Spleen (tissue), 11 donors: ENCODE results near the gene ESAM. TPM values are rescaled to one million over a fixed set of nuclear protein-coding genes. Genes with fewer than 3 reads are reported as not detected.

Source experiments
- DNase-seq: peaks from one replicate; pipeline ENCODE4 v3.0.0-alpha.2; 2020
- H3K27ac ChIP-seq, 8 donors: fragments of 200-600 bp; sonication (generic) in 7 of 8; 1 replicate in 4 of 8; 2 replicates in 4 of 8; pipeline versions ENCODE4 v1.5.0 to v1.8.0; 2016 to 2021; ENCODE audit warnings: inconsistent platforms in 4 of 8, mild to moderate bottlenecking in 4 of 8, moderate library complexity in 1 of 8
- H3K27me3 ChIP-seq, 7 donors: fragments of 200-600 bp; sonication (generic) in 6 of 7; replicated peaks in 1 of 7; 1 replicate in 4 of 7; 2 replicates in 3 of 7; pipeline versions ENCODE4 v1.5.0 to v1.8.0; 2016 to 2021; ENCODE audit warnings: inconsistent platforms in 3 of 7, mild to moderate bottlenecking in 1 of 7
- H3K36me3 ChIP-seq, 6 donors: fragments of 200-600 bp; sonication (generic) in 5 of 6; 1 replicate in 4 of 6; 2 replicates in 2 of 6; pipeline versions ENCODE4 v1.5.0 to v1.8.0; 2016 to 2021; ENCODE audit warnings: inconsistent platforms in 2 of 6
- H3K4me1 ChIP-seq, 6 donors: fragments of 200-600 bp; sonication (generic) in 5 of 6; 1 replicate in 3 of 6; 2 replicates in 3 of 6; pipeline versions ENCODE4 v1.5.0 to v1.8.0; 2016 to 2021; ENCODE audit warnings: inconsistent platforms in 3 of 6
- H3K4me3 ChIP-seq, 8 donors: fragments of 200-600 bp; sonication (generic) in 7 of 8; 1 replicate in 4 of 8; 2 replicates in 4 of 8; pipeline versions ENCODE4 v1.5.0 to v1.8.0; 2016 to 2021; ENCODE audit warnings: inconsistent platforms in 4 of 8, mild to moderate bottlenecking in 4 of 8, moderate library complexity in 2 of 8
- H3K9me3 ChIP-seq, 8 donors: fragments of 200-600 bp; sonication (generic) in 7 of 8; 1 replicate in 4 of 8; 2 replicates in 4 of 8; pipeline versions ENCODE4 v1.5.0 to v1.8.0; 2016 to 2021; ENCODE audit warnings: inconsistent platforms in 4 of 8
- CTCF ChIP-seq, 11 experiments: fragments of 200-600 bp in 7 of 11; fragments of 450-650 bp in 4 of 11; sonication (generic) in 4 of 11; IDR thresholded peaks in 8 of 11; conservative IDR thresholded peaks in 3 of 11; 1 replicate in 7 of 11; 2 replicates in 4 of 11; pipeline versions ENCODE4 v1.4.0 to v1.8.0; 2016 to 2021; ENCODE audit warnings: antibody characterized with exemption in 11 of 11, inconsistent platforms in 4 of 11, mild to moderate bottlenecking in 1 of 11
- POLR2A ChIP-seq, 3 donors: fragments of 450-650 bp; IDR thresholded peaks; one replicate each; pipeline ENCODE4 v1.5.1; 2017; ENCODE audit warnings: antibody characterized with exemption in 3 of 3, mild to moderate bottlenecking in 1 of 3
- POLR2AphosphoS5 ChIP-seq, 3 donors: sonication (generic); formaldehyde crosslinking; IDR thresholded peaks; one replicate each; pipeline ENCODE4 v1.5.1; 2017; ENCODE audit warnings: antibody characterized with exemption in 3 of 3
- WGBS, 5 donors: extraction: QIAGEN DNeasy Blood & Tissue Kit in 3 of 5; methylation state at CpG; one replicate each; pipeline versions ENCODE4 v1.1.5 to v1.1.7; 2013 to 2018; 5-methylcytosine and 5-hydroxymethylcytosine counted together
- intact Hi-C: fragments of 100-400 bp; cut with DNase I; formaldehyde crosslinking; loops from one replicate; pipeline ENCODE4 v1.15.0; 2023; ENCODE audit warnings: low total_unique reads
- polyA plus RNA-seq, 3 donors: library from polyadenylated mRNA; stranded (reverse); fragments of 200-250 nt; gene quantifications; one replicate each; pipeline ENCODE4 v1.2.1, GENCODE V29; 2013
- total RNA-seq, 7 donors: library from RNA; depleted of rRNA in 3 of 7; stranded (reverse); fragments of >200 nt in 3 of 7; fragmentation: NEBNext Ultra II Directional in 4 of 7; extraction: Animal tissue kit (Norgen Biotek cat#: 25700) in 4 of 7; gene quantifications; one replicate each; pipeline versions ENCODE4 v1.1.0 to v1.2.1, GENCODE V29; 2016 to 2021
- donor health status: healthy with polysubstance abuse.
- donor health status: DM: no; HTN: no; CAD: no; lungs with moderate emphysema.
- donor health status: DM: no; HTN: no; CAD: no.
- donor health status: Bipolar disorder and iron deficiency.
- donor health status: healthy.
- donor health status: DM: no; HTN: no; CAD: no.
- donor health status: DM: yes; HTN: yes; CAD: no.

Gene ESAM
- total and polyA plus RNA-seq, 10 donors: 14.3 to 49.2 (median 28.8) TPM

- intact Hi-C loops: no loop called here
- DNase-seq: no peak
- 72 to 84% (median 78%) methylated on average over 14 of the region's 14 CpGs for WGBS, 5 donors
- Histone ChIP-seq H3K27ac (peak overlapping the region in 7 of 8 donors; percentile 7 to 91 (median 85)), H3K9me3 (no peaks in the 10 kb centered on the region), H3K27me3 (peaks cover 0 to 19% (median 0%) of the 10 kb centered on the region in 7 donors), H3K4me1 (peaks cover 0 to 71% (median 56%) of the 10 kb centered on the region in 6 donors), H3K36me3 (no peaks in the 10 kb centered on the region), H3K4me3 (peak overlapping the region in 1 of 8 donors; percentile 80)
- TF ChIP-seq POLR2A (IDR thresholded peaks at IDR 0.05): no peak
- TF ChIP-seq POLR2AphosphoS5 (IDR thresholded peaks at IDR 0.05): no peak
Measured at GRCh38 chr11:124747406-124748099, 14.5 kb downstream of the ESAM start.

GRCh38 chr11:124746621-124747243 is 15.4 kb downstream of the ESAM start:
- DNase-seq: peak; percentile 93
- Histone ChIP-seq H3K4me3 (peak overlapping the region; percentile 52 to 80 (median 60)), H3K36me3 (no peaks in the 10 kb centered on the region), H3K27me3 (peaks cover 0 to 16% (median 0%) of the 10 kb centered on the region in 7 donors), H3K4me1 (peaks cover 0 to 63% (median 49%) of the 10 kb centered on the region in 6 donors), H3K9me3 (no peaks in the 10 kb centered on the region), H3K27ac (peak overlapping the region; percentile 70 to 91 (median 84))
- intact Hi-C loops: no loop called here
- TF ChIP-seq POLR2AphosphoS5 (IDR thresholded peaks at IDR 0.05) (peak; percentile 77 to 89 (median 89)), POLR2A (IDR thresholded peaks at IDR 0.05) (peak in 1 of 3 donors; percentile 68), CTCF (IDR thresholded peaks at IDR 0.05 in 8 of 11, conservative IDR thresholded peaks at IDR 0.05 in 3 of 11) (peak in 10 of 11 experiments; percentile 41 to 68 (median 56))
- WGBS, 5 donors: 2 to 5% (median 3%) methylated on average over 34 to 37 of the region's 37 CpGs

GRCh38 chr11:124745835-124746620 is 16.1 kb downstream of the ESAM start:
- H3K4me1 ChIP-seq: peaks cover 0 to 64% (median 46%) of the 10 kb centered on the region in 6 donors
- TF ChIP-seq POLR2A (IDR thresholded peaks at IDR 0.05) (no peak), CTCF (IDR thresholded peaks at IDR 0.05 in 8 of 11, conservative IDR thresholded peaks at IDR 0.05 in 3 of 11) (peak in 1 of 11 experiments; percentile 23), POLR2AphosphoS5 (IDR thresholded peaks at IDR 0.05) (no peak)
- peaks cover 0 to 15% (median 0%) of the 10 kb centered on the region in 7 donors for H3K27me3 ChIP-seq
- peak overlapping the region; percentile 70 to 91 (median 84) for H3K27ac ChIP-seq
- H3K9me3 ChIP-seq: no peaks in the 10 kb centered on the region
- H3K4me3 ChIP-seq: peak overlapping the region; percentile 52 to 80 (median 60)
- intact Hi-C loops: no loop called here
- no peaks in the 10 kb centered on the region for H3K36me3 ChIP-seq
- WGBS, 5 donors: 11 to 16% (median 14%) methylated on average over 28 to 41 of the region's 41 CpGs
- DNase-seq: peak; percentile 89

- Histone ChIP-seq H3K27me3 (peaks cover 0 to 21% (median 0%) of the 10 kb centered on the region in 7 donors), H3K36me3 (no peaks in the 10 kb centered on the region), H3K27ac (peak overlapping the region in 1 of 8 donors; percentile 87), H3K4me3 (peak overlapping the region in 4 of 8 donors; percentile 58 to 80 (median 65)), H3K9me3 (no peaks in the 10 kb centered on the region), H3K4me1 (peaks cover 6 to 71% (median 52%) of the 10 kb centered on the region in 6 donors)
- intact Hi-C loops: no loop called here
- 79 to 86% (median 84%) methylated on average over 41 to 44 of the region's 44 CpGs for WGBS, 5 donors
- no peak for TF ChIP-seq POLR2A (IDR thresholded peaks at IDR 0.05)
- peak; percentile 81 for DNase-seq
Measured at GRCh38 chr11:124745270-124745834, 16.7 kb downstream of the ESAM start.
